ENCODE measurements around the gene ARRDC2.
"Not testable (repeated sequence)": the region's sequence is repeated elsewhere in the genome, so short reads cannot be mapped to it uniquely, and the experiment has no call there.

Gene ARRDC2

DNA sequence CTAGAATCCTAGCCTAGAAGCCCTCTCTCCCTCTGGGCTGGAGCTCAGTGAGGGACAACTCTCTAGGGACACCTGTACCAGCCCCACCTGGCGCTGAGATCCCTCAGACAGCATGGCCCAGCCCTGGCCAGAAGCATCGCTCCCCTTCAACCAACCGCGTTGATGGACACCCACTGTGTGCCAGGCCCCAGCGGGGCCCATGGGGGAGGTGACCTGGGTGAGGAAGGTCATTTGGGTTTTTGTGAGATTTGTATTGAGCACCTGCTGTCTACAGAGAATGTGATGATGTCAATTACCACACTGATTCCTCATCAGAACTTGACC lies 9.2 kb upstream of the ARRDC2 start:
- Histone ChIP-seq H3K27me3 (ENCODE audit: control insufficient read depth, insufficient read depth, low read length) (no peaks in the 10 kb centered on the region), H3K4me1 (ENCODE audit: control insufficient read depth, insufficient read depth, low read length) (no peaks in the 10 kb centered on the region), H3K4me3 (ENCODE audit: low read length) (no peak overlapping the region), H3K9ac (ENCODE audit: low read length) (no peak overlapping the region), H3K27ac (ENCODE audit: low read depth, low read length) (no peak overlapping the region), H3K36me3 (ENCODE audit: control insufficient read depth, insufficient read depth, low read length) (no peaks in the 10 kb centered on the region)

DNA sequence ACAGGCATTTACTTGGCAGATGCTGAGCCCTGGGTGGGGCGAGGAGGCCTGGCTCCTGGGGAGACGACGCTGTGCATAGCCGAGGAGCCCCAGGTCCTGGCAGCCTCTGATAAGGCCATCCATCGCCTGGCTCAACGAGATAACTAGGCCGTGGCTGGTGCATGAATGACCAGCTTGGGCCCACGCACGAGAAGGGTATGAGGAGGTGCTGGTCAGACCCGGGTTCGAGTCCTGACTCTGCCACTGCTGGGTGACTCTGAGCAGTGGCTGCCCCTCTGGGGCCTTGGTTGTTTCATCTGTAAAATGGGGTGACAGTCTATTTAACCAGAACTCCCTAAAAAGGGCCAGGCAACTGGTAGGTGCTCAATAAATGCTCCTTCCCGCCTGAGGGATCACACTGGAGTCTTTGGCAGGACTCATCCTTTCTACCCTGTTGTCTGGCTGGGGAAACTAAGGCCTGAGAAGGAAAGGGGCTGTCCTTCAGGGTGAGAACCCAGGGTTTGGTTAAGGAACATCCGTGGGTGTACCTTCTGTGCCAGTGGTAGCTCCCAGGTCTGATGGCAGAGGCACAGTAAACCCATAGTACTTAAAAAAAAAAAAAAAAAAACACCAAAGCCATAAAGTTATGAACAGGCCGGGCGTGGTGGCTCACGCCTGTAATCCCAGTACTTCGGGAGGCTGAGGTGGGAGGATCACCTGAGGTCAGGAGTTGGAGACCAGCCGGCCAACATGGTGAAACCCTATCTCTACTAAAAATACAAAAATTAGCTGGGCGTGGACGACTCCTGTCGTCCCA lies 8.1 kb upstream of the ARRDC2 start:
- Histone ChIP-seq H3K36me3 (ENCODE audit: control insufficient read depth, insufficient read depth, low read length) (no peaks in the 10 kb centered on the region), H3K4me3 (ENCODE audit: low read length) (peak overlapping the region; percentile 15), H3K27ac (ENCODE audit: low read depth, low read length) (peak overlapping the region; percentile 79), H3K27me3 (ENCODE audit: control insufficient read depth, insufficient read depth, low read length) (no peaks in the 10 kb centered on the region), H3K9ac (ENCODE audit: low read length) (no peak overlapping the region), H3K4me1 (ENCODE audit: control insufficient read depth, insufficient read depth, low read length) (no peaks in the 10 kb centered on the region)

DNA sequence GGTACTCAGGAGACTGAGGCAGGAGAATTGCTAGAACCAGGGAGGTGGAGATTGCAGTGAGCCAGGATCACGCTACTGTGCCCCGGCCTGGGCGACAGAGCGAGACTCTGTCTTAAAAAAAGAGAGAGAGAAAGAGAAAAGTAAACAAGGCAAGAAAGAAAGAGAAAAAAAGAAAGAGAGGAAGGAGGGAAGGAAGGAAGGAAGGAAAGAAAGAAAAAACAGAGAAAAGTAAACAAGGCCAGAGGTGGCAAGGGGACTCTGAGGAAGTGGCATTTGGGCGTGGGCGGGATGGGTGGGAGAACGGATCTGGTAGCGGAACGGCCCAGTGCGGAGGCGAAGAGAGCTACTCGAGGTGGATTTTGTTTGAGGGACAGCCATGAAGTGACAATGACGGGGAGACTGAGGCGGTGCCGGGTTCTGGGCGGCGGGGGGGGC lies 7.5 kb upstream of the ARRDC2 start:
- H3K9ac ChIP-seq (ENCODE audit: low read length), result no peak overlapping the region
- no peaks in the 10 kb centered on the region for H3K4me1 ChIP-seq (ENCODE audit: control insufficient read depth, insufficient read depth, low read length)
- H3K27me3 ChIP-seq (ENCODE audit: control insufficient read depth, insufficient read depth, low read length), result no peaks in the 10 kb centered on the region
- no peaks in the 10 kb centered on the region for H3K36me3 ChIP-seq (ENCODE audit: control insufficient read depth, insufficient read depth, low read length)
- H3K27ac ChIP-seq (ENCODE audit: low read depth, low read length), result peak overlapping the region; percentile 79
- peak overlapping the region; percentile 76 for H3K4me3 ChIP-seq (ENCODE audit: low read length)

DNA sequence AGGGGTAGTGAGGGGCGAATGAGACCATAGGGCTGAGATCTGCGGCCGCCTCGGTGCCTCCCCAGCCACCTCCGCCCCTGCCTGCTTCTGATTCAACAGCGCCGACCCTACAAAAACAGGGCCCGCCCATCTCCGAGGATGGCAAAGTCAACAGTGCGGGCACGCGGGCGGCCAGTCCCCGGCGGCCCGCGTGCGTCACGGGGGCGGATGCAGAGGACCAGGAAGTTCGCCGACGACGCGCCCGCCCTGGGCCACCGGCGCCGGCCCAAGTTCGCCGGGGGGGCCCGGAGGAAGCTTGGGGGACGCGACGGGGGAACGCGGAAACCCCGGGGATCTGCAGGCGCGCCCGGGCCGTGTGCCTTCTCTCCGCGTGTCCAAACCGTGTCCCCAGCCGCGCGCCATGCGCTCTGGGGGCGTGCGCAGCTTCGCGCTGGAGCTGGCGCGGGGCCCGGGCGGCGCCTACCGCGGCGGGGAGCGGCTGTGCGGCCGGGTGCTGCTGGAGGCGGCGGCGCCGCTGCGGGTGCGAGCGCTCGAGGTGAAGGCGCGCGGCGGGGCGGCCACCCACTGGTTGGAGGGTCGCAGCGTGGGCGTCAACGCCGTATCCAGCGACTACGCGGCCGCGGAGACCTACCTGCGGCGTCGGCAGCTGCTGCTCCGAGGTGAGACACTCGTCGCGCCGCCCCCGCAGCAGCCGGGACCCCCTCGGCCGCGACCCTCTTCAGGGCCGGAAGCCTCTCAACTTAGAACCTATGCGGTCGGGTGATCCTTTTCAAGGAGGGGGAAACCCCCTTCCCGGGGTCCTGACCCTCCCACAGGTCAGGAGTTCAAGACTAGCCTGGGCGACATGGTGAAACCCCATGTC lies 6.8 kb upstream of the ARRDC2 start:
- peak overlapping the region; percentile 76 for H3K4me3 ChIP-seq (ENCODE audit: low read length)
- H3K27ac ChIP-seq (ENCODE audit: low read depth, low read length), result peak overlapping the region; percentile 79
- H3K4me1 ChIP-seq (ENCODE audit: control insufficient read depth, insufficient read depth, low read length), result no peaks in the 10 kb centered on the region
- no peaks in the 10 kb centered on the region for H3K27me3 ChIP-seq (ENCODE audit: control insufficient read depth, insufficient read depth, low read length)
- no peaks in the 10 kb centered on the region for H3K36me3 ChIP-seq (ENCODE audit: control insufficient read depth, insufficient read depth, low read length)
- peak overlapping the region; percentile 22 for H3K9ac ChIP-seq (ENCODE audit: low read length)

DNA sequence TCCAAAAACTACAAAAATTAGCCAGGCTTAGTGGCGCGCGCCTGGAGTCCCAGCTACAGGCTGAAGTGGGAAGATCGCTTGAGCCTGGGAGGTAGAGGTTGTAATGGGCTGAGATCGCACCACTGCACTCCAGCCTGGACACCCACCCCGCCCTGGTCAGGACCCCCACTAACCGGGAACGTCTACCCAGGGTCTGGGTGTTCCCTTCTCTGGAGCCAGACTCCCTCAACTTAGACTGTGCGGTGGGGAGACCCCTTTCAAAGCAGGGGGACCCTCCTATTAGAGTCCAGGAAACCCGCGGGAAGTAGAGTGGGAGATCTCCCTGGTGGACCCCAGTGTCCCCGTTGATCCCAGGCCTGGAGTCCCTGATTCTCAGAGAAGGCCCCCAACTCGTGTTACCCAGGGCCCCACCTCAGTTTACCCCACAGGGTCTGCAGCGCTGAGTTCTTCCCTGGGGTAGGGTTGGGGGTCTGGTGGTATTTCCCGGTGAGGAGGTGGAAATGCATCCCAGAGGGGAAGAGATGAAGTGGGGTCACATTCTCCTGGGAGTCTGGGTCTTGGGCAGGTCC lies 6.1 kb upstream of the ARRDC2 start:
- peak overlapping the region; percentile 79 for H3K27ac ChIP-seq (ENCODE audit: low read depth, low read length)
- peak overlapping the region; percentile 76 for H3K4me3 ChIP-seq (ENCODE audit: low read length)
- H3K4me1 ChIP-seq (ENCODE audit: control insufficient read depth, insufficient read depth, low read length), result no peaks in the 10 kb centered on the region
- H3K36me3 ChIP-seq (ENCODE audit: control insufficient read depth, insufficient read depth, low read length), result no peaks in the 10 kb centered on the region
- no peak overlapping the region for H3K9ac ChIP-seq (ENCODE audit: low read length)
- no peaks in the 10 kb centered on the region for H3K27me3 ChIP-seq (ENCODE audit: control insufficient read depth, insufficient read depth, low read length)

DNA sequence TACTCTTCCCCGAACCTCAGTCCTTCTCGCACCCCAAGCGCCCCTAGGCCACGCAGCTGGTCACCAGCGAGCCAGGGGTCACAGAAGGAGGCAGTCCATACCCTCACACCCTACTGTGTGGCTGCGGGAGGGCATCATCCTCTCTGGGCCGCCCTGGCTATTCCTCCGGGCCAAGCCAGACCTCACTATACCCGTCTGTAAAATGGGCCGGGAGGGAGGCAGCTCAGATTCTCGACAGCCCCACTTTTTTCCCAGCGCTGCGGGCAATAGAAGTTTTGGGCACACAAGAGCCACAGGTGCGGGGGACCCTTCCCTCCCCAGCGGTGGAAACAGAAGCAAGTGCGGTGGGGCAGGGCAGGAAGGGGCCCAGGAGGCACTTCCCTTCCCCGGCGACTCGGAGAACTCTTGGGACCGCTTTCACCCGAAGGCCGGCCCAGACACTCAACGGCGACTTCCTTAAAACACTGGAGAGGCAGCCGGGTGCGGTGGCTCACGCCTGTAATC lies 5.6 kb upstream of the ARRDC2 start:
- H3K4me3 ChIP-seq (ENCODE audit: low read length), result peak overlapping the region; percentile 76
- H3K9ac ChIP-seq (ENCODE audit: low read length), result no peak overlapping the region
- H3K4me1 ChIP-seq (ENCODE audit: control insufficient read depth, insufficient read depth, low read length), result no peaks in the 10 kb centered on the region
- H3K27ac ChIP-seq (ENCODE audit: low read depth, low read length), result no peak overlapping the region
- H3K36me3 ChIP-seq (ENCODE audit: control insufficient read depth, insufficient read depth, low read length), result no peaks in the 10 kb centered on the region
- H3K27me3 ChIP-seq (ENCODE audit: control insufficient read depth, insufficient read depth, low read length), result no peaks in the 10 kb centered on the region

DNA sequence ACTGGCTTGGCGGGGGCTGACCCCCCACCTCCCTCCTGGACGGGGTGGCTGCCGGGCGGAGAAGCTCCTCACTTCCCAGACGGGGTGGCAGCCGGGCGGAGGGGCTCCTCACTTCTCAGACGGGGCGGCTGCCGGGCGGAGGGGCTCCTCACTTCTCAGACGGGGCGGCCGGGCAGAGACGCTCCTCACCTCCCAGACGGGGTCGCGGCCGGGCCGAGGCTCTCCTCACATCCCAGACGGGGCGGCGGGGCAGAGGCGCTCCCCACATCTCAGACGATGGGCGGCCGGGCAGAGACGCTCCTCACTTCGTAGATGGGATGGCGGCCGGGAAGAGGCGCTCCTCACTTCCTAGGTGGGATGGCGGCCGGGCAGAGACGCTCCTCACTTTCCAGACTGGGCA lies 2.2 kb upstream of the ARRDC2 start:
- H3K36me3 ChIP-seq (ENCODE audit: control insufficient read depth, insufficient read depth, low read length); H3K27me3 ChIP-seq (ENCODE audit: control insufficient read depth, insufficient read depth, low read length); H3K9ac ChIP-seq (ENCODE audit: low read length); H3K4me3 ChIP-seq (ENCODE audit: low read length); H3K27ac ChIP-seq (ENCODE audit: low read depth, low read length); H3K4me1 ChIP-seq (ENCODE audit: control insufficient read depth, insufficient read depth, low read length): not testable (repeated sequence)

DNA sequence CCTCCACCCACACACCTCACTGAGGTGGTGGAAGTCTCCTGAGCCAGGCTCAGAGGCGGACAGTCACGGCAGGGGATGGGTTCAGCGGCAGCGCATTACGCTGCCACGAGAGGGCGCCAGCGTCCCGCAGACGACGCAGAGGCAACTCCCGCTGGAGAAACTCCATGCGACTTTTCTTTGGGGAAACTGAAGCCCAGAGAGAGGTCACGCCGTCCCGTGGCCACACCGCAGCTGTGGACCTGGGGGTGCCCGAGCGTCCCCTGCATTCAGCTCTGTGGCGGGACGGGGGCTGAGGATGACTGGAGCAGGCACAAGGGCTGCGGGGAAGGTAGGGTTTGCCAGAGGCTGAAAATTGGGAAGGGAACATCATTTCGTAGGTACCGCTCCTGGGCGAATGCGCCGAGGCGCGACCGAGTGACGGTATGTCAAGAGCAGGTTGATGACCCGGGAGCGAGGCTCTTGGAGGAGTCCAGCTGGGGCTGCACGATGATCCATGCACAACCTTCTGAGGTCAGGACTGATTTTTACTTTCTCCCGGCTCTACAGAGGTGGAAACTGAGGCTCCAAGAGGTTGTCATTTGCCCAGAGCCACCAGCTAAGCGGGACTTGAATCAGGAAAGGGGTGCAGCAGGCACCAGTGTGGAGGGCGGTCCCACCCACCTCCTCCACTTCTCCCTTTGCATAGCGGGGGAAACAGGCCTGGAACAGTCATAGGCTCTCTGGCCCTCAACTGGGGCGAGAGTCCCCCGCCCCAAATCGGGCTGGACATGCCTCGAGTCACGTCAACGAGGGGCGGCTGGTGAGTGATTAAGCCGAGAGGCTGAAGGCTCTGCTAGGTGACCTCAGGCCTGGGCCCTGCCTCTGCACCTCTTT lies 690 bp upstream of the ARRDC2 start:
- Histone ChIP-seq H3K36me3 (ENCODE audit: control insufficient read depth, insufficient read depth, low read length) (peaks cover 9% of the 10 kb centered on the region), H3K9ac (ENCODE audit: low read length) (peak overlapping the region; percentile 25), H3K27ac (ENCODE audit: low read depth, low read length) (peak overlapping the region; percentile 84), H3K4me1 (ENCODE audit: control insufficient read depth, insufficient read depth, low read length) (peaks cover 6% of the 10 kb centered on the region), H3K4me3 (ENCODE audit: low read length) (peak overlapping the region; percentile 84), H3K27me3 (ENCODE audit: control insufficient read depth, insufficient read depth, low read length) (no peaks in the 10 kb centered on the region)

DNA sequence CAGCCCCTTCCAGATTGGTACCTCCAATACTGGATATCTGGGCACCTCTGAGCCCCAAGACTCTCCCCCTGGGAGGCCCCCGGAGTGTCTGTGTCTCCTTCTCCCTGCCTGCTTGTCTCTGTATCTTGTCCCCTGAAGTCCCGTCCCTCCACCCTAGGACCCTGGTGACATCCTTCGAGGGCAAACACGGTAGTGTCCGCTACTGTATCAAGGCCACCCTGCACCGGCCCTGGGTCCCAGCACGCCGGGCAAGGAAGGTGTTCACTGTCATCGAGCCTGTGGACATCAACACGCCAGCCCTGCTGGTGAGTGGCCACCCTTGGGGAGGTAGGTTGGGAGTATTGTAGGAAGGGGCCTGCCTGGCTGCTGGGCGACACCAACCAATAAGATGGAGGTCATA lies 844 bp downstream of the ARRDC2 start:
- H3K27ac ChIP-seq (ENCODE audit: low read depth, low read length), result no peak overlapping the region
- peaks cover 18% of the 10 kb centered on the region for H3K36me3 ChIP-seq (ENCODE audit: control insufficient read depth, insufficient read depth, low read length)
- H3K4me3 ChIP-seq (ENCODE audit: low read length), result peak overlapping the region; percentile 74
- peaks cover 6% of the 10 kb centered on the region for H3K4me1 ChIP-seq (ENCODE audit: control insufficient read depth, insufficient read depth, low read length)
- H3K27me3 ChIP-seq (ENCODE audit: control insufficient read depth, insufficient read depth, low read length), result no peaks in the 10 kb centered on the region
- peak overlapping the region; percentile 62 for H3K9ac ChIP-seq (ENCODE audit: low read length)

DNA sequence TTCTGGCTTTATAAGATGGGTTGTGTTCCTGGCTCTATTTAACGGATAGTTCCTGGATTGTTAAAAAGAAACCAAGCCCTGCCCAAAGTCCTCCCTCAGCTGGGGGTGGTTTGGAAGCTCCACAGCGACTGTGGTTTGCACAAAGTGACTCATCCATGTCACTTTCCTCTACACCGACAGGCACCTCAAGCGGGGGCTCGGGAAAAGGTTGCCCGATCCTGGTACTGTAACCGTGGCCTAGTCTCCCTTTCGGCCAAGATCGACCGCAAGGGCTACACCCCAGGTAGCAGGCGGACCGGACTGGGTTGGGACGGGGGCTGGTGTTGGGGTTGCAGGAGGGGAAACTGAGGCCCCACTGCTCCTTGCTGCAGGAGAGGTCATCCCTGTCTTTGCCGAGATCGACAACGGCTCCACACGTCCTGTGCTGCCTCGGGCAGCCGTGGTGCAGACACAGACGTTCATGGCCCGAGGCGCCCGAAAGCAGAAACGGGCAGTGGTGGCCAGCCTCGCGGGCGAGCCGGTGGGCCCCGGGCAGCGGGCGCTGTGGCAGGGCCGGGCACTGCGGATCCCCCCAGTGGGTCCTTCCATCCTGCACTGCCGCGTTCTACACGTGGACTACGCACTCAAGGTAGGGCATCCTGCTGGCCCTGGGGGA lies 1.6 kb downstream of the ARRDC2 start:
- H3K27me3 ChIP-seq (ENCODE audit: control insufficient read depth, insufficient read depth, low read length), result no peaks in the 10 kb centered on the region
- no peak overlapping the region for H3K9ac ChIP-seq (ENCODE audit: low read length)
- H3K27ac ChIP-seq (ENCODE audit: low read depth, low read length), result no peak overlapping the region
- H3K4me1 ChIP-seq (ENCODE audit: control insufficient read depth, insufficient read depth, low read length), result peaks cover 6% of the 10 kb centered on the region
- H3K36me3 ChIP-seq (ENCODE audit: control insufficient read depth, insufficient read depth, low read length), result peaks cover 18% of the 10 kb centered on the region
- peak overlapping the region; percentile 7 for H3K4me3 ChIP-seq (ENCODE audit: low read length)

DNA sequence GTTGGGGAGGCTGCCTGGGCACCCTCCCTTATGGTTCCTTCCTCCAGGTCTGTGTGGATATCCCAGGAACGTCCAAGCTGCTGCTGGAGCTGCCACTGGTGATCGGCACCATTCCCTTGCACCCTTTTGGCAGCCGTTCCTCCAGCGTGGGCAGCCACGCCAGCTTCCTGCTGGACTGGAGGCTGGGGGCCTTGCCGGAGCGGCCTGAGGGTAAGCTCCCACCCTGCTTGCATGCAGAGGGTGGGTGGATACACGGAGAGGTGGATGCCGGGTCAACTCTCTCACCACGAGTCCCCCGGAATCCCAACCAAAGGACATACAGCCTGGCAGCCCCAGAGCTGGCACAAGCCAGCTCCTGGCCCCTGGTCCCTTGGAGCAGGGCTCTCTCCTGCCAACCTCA lies 2.2 kb downstream of the ARRDC2 start:
- Histone ChIP-seq H3K27ac (ENCODE audit: low read depth, low read length) (no peak overlapping the region), H3K27me3 (ENCODE audit: control insufficient read depth, insufficient read depth, low read length) (no peaks in the 10 kb centered on the region), H3K4me3 (ENCODE audit: low read length) (no peak overlapping the region), H3K36me3 (ENCODE audit: control insufficient read depth, insufficient read depth, low read length) (peaks cover 20% of the 10 kb centered on the region), H3K9ac (ENCODE audit: low read length) (no peak overlapping the region), H3K4me1 (ENCODE audit: control insufficient read depth, insufficient read depth, low read length) (peaks cover 6% of the 10 kb centered on the region)

Measured in rectal smooth muscle tissue (tissue), 1 donor.